Natural killer cell (primary cell): Measurements from ENCODE around the gene HOXB1. TPM values are rescaled to one million over a fixed set of nuclear protein-coding genes. Genes with fewer than 3 reads are reported as not detected.

Experiments
- ATAC-seq, 3 donors: fragments of 150-1000 bp in 2 of 3; fragments of 200-7000 bp in 1 of 3; cut with Tn5 transposase; 1 replicate in 1 of 3; 2 replicates in 2 of 3; pipeline ENCODE4 v1.10.0; 2021; ENCODE audit warnings: mild to moderate bottlenecking in 2 of 3, moderate library complexity in 2 of 3
- DNase-seq, 2 donors: peaks; one replicate each; pipeline versions ENCODE4 v3.0.0 to v3.0.0-alpha.2; 2013 to 2021; ENCODE audit warnings: mixed read lengths in 1 of 2
- H3K27ac ChIP-seq: one replicate; pipeline ENCODE4 v1.5.1; 2013; ENCODE audit warnings: mild to moderate bottlenecking, low read length
- H3K27me3 ChIP-seq: one replicate; pipeline ENCODE4 v1.6.1; 2013; ENCODE audit warnings: low read length; ENCODE audit not compliant: control insufficient read depth, insufficient read depth
- H3K36me3 ChIP-seq: one replicate; pipeline ENCODE4 v1.6.1; 2013; ENCODE audit warnings: low read length; ENCODE audit not compliant: control insufficient read depth, insufficient read depth
- H3K4me1 ChIP-seq: one replicate; pipeline ENCODE4 v1.6.1; 2013; ENCODE audit warnings: low read length; ENCODE audit not compliant: control insufficient read depth, insufficient read depth
- H3K4me3 ChIP-seq: one replicate; pipeline ENCODE4 v1.5.1; 2013; ENCODE audit warnings: low read length
- H3K9me3 ChIP-seq: one replicate; pipeline ENCODE4 v1.6.1; 2013; ENCODE audit warnings: low read length; ENCODE audit not compliant: control insufficient read depth, insufficient read depth
- H3K27ac Mint-ChIP-seq, 2 donors: one replicate each; pipeline ENCODE4 v1.8.0; 2022; ENCODE audit warnings: mild to moderate bottlenecking in 2 of 2, mixed read lengths in 2 of 2, moderate library complexity in 1 of 2
- H3K27me3 Mint-ChIP-seq, 2 donors: one replicate each; pipeline ENCODE4 v1.8.0; 2022; ENCODE audit warnings: low read depth in 2 of 2, mixed read lengths in 2 of 2
- H3K36me3 Mint-ChIP-seq: one replicate; pipeline ENCODE4 v1.8.0; 2022; ENCODE audit warnings: mixed read lengths
- H3K4me1 Mint-ChIP-seq, 2 donors: one replicate each; pipeline ENCODE4 v1.8.0; 2022; ENCODE audit warnings: mixed read lengths in 2 of 2
- H3K4me3 Mint-ChIP-seq: one replicate; pipeline ENCODE4 v1.8.0; 2022; ENCODE audit warnings: mild to moderate bottlenecking, moderate library complexity, mixed read lengths
- H3K9me3 Mint-ChIP-seq, 2 donors: one replicate each; pipeline ENCODE4 v1.8.0; 2022; ENCODE audit warnings: mixed read lengths in 2 of 2
- CTCF ChIP-seq: fragments of 200-600 bp; IDR thresholded peaks from one replicate; pipeline ENCODE4 v1.8.0; 2022; ENCODE audit warnings: antibody characterized with exemption
- WGBS: methylation state at CpG from one replicate; pipeline ENCODE4 v1.1.7; 2013; ENCODE audit warnings: missing lambda C conversion rate; ENCODE audit not compliant: insufficient coverage; 5-methylcytosine and 5-hydroxymethylcytosine counted together
- intact Hi-C: fragments of 100-400 bp; cut with micrococcal nuclease; formaldehyde crosslinking; loops from one replicate; pipeline ENCODE4 v1.14.2; 2022
- total RNA-seq, 4 donors: library from RNA; stranded (reverse); fragments of 120-200 nt in 1 of 4; gene quantifications; one replicate each; pipeline versions ENCODE4 v1.2.3 to v1.2.4, GENCODE V29; 2013 to 2022

Gene HOXB1
- total RNA-seq, 3 donors from 2014 or later (not counting 1 experiment from before 2014, with no cell fraction given) = not detected

GRCh38 chr17:48522031-48522653 lies 8.7 kb downstream of the HOXB1 start:
- Mint-ChIP-seq H3K36me3 (no peaks in the 10 kb centered on the region), H3K9me3 (no peaks in the 10 kb centered on the region), H3K27ac (no peak overlapping the region), H3K4me3 (no peak overlapping the region), H3K4me1 (peaks cover 6 to 12% of the 10 kb centered on the region in 2 donors), H3K27me3 (peaks cover 48 to 52% of the 10 kb centered on the region in 2 donors)
- Histone ChIP-seq H3K27me3 (peaks cover 12% of the 10 kb centered on the region), H3K4me3 (no peak overlapping the region), H3K4me1 (peaks cover 7% of the 10 kb centered on the region), H3K27ac (no peak overlapping the region), H3K36me3 (no peaks in the 10 kb centered on the region), H3K9me3 (no peaks in the 10 kb centered on the region)
- TF ChIP-seq CTCF = no peak
- DNase-seq (no peak), ATAC-seq (no peak)
- WGBS = 74% methylated on average over 8 of the region's 8 CpGs
- intact Hi-C loops = no loop called here

DNA sequence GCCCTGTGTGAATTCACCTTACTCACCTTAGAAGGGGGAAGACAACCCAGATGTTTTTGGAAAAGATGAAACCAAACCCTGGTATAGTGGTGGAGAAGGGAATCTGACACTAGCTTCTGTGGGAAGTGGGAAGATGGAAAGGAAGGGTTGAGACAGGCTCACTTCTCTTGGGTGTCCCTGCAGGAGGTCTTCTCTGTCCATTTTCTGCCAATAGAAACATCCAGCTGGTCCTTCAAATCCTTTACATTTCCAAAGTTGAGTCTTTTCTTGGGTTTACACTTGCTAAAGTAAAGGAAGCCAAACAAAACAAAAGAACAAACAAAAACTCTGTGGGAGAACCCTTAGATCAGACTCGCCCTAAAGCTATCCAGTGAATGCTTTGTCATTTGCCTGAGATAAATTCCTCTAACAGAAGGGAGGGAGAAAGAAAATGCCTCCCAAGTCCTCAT lies 10.2 kb downstream of the HOXB1 start:
- Histone ChIP-seq H3K36me3 (no peaks in the 10 kb centered on the region), H3K4me1 (no peaks in the 10 kb centered on the region), H3K4me3 (no peak overlapping the region), H3K27me3 (no peaks in the 10 kb centered on the region), H3K27ac (no peak overlapping the region), H3K9me3 (no peaks in the 10 kb centered on the region)
- Mint-ChIP-seq H3K4me3 (no peak overlapping the region), H3K36me3 (no peaks in the 10 kb centered on the region), H3K9me3 (no peaks in the 10 kb centered on the region), H3K27ac (no peak overlapping the region), H3K27me3 (peaks cover 47 to 48% of the 10 kb centered on the region in 2 donors), H3K4me1 (no peaks in the 10 kb centered on the region)
- ATAC-seq (no peak), DNase-seq (no peak)
- intact Hi-C loops = no loop called here
- WGBS = 100% methylated on average over 1 of the region's 1 CpG
- TF ChIP-seq CTCF = no peak

GRCh38 chr17:48519427-48519826 lies 11.4 kb downstream of the HOXB1 start:
- Mint-ChIP-seq H3K9me3 (no peaks in the 10 kb centered on the region), H3K36me3 (no peaks in the 10 kb centered on the region), H3K4me1 (peaks cover under 1 to 3% of the 10 kb centered on the region in 2 donors), H3K27me3 (peaks cover 46 to 57% of the 10 kb centered on the region in 2 donors), H3K27ac (no peak overlapping the region), H3K4me3 (no peak overlapping the region)
- no peaks in the 10 kb centered on the region for H3K9me3 ChIP-seq
- ATAC-seq = no peak
- no peaks in the 10 kb centered on the region for H3K36me3 ChIP-seq
- no peak overlapping the region for H3K27ac ChIP-seq
- H3K4me3 ChIP-seq = no peak overlapping the region
- intact Hi-C loops = no loop called here
- 83% methylated on average over 5 of the region's 5 CpGs for WGBS
- H3K27me3 ChIP-seq = no peaks in the 10 kb centered on the region
- H3K4me1 ChIP-seq = no peaks in the 10 kb centered on the region
- DNase-seq = no peak
- TF ChIP-seq CTCF = no peak

DNA sequence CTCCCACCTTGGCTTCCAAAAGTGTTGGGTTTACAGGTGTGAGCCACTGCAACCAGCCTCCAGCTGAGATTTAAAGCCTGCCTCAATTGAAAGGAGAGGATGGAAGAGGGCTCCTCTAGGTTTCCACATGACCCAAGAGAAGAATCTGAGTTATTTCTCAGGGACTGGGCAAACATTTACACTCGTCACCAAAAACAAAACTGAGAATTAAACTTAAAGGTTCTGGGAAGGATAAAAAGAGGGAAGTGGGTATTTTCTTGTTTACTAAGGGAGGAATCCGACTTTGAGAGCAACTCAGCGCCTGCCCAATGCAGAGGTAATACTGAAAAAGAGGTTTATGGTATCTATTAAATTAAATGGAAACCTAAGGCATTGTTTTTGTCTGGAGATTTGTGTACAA lies 13.3 kb downstream of the HOXB1 start:
- peaks cover 37 to 46% of the 10 kb centered on the region in 2 donors for H3K27me3 Mint-ChIP-seq
- H3K27ac Mint-ChIP-seq = no peak overlapping the region
- Histone ChIP-seq H3K4me1 (no peaks in the 10 kb centered on the region), H3K9me3 (no peaks in the 10 kb centered on the region), H3K36me3 (no peaks in the 10 kb centered on the region), H3K27ac (no peak overlapping the region), H3K4me3 (no peak overlapping the region), H3K27me3 (no peaks in the 10 kb centered on the region)
- no peak overlapping the region for H3K4me3 Mint-ChIP-seq
- H3K36me3 Mint-ChIP-seq = no peaks in the 10 kb centered on the region
- H3K4me1 Mint-ChIP-seq = peaks cover 12 to 17% of the 10 kb centered on the region in 2 donors
- no peak for TF ChIP-seq CTCF
- no peaks in the 10 kb centered on the region for H3K9me3 Mint-ChIP-seq
- 8% methylated on average over 2 of the region's 3 CpGs for WGBS
- DNase-seq (no peak), ATAC-seq (no peak)
- intact Hi-C loops = no loop called here
